T-helper 2 cell (primary cell): ENCODE data around the gene ENTR1.

Experiments
- DNase-seq, 5 experiments: peaks; one replicate each; pipeline versions ENCODE4 v3.0.0 to v3.0.0-alpha.2; 2012 to 2022

Gene ENTR1

GRCh38 chr9:136395345-136396218 is 14.8 kb downstream of the ENTR1 start:
- DNase-seq: no peak

- no peak for DNase-seq
Observed at GRCh38 chr9:136395020-136395340, 15.4 kb downstream of the ENTR1 start.

GRCh38 chr9:136394312-136395019 is 15.9 kb downstream of the ENTR1 start:
- no peak for DNase-seq

GRCh38 chr9:136393531-136393930 is 16.9 kb downstream of the ENTR1 start:
- DNase-seq: no peak

- no peak for DNase-seq
Observed at GRCh38 chr9:136392538-136393449, 17.6 kb downstream of the ENTR1 start.

GRCh38 chr9:136391737-136392537 is 18.5 kb downstream of the ENTR1 start:
- DNase-seq: no peak

GRCh38 chr9:136389396-136389795 is 21.0 kb downstream of the ENTR1 start:
- no peak for DNase-seq

- no peak for DNase-seq
Observed at GRCh38 chr9:136387217-136387616, 23.2 kb downstream of the ENTR1 start.

GRCh38 chr9:136386018-136386417 is 24.4 kb downstream of the ENTR1 start:
- DNase-seq: peak in 1 of 5 experiments; percentile 63

GRCh38 chr9:136385015-136385414 is 25.4 kb downstream of the ENTR1 start:
- DNase-seq: peak in 2 of 5 experiments; percentile 64 to 90

- DNase-seq: no peak
Observed at GRCh38 chr9:136383436-136383835, 27.0 kb downstream of the ENTR1 start.

- DNase-seq: no peak
Observed at GRCh38 chr9:136381966-136382513, 28.4 kb downstream of the ENTR1 start.

- DNase-seq: no peak
Observed at GRCh38 chr9:136381311-136381710, 29.1 kb downstream of the ENTR1 start.

- no peak for DNase-seq
Observed at GRCh38 chr9:136380381-136380780, 30.0 kb downstream of the ENTR1 start.

- no peak for DNase-seq
Observed at GRCh38 chr9:136379891-136380290, 30.5 kb downstream of the ENTR1 start.

GRCh38 chr9:136379401-136379800 is 31.0 kb downstream of the ENTR1 start:
- DNase-seq: no peak

GRCh38 chr9:136379003-136379287 is 31.5 kb downstream of the ENTR1 start:
- DNase-seq: no peak

- DNase-seq: no peak
Observed at GRCh38 chr9:136378170-136379002, 32.0 kb downstream of the ENTR1 start.

- no peak for DNase-seq
Observed at GRCh38 chr9:136377341-136378169, 32.9 kb downstream of the ENTR1 start.

GRCh38 chr9:136376457-136376856 is 34.0 kb downstream of the ENTR1 start:
- no peak for DNase-seq
